ENCODE data around the gene OR5K2.

GRCh38 chr3:98521897-98522543 lies 24.5 kb downstream of the OR5K2 start:
- no peak for TF ChIP-seq CTCF (conservative IDR thresholded peaks at IDR 0.05; ENCODE audit: low read length)
- TF ChIP-seq EZH2phosphoT487 (IDR thresholded peaks at IDR 0.05; ENCODE audit: borderline replicate concordance, low read depth, low read length): no peak

Data from OCI-LY7 (cell line).